Measurements from ENCODE around the gene ULBP1.
"Not testable (repeated sequence)": the region's sequence is repeated elsewhere in the genome, so short reads cannot be mapped to it uniquely, and the experiment has no call there.

ULBP1 gene, protein sequence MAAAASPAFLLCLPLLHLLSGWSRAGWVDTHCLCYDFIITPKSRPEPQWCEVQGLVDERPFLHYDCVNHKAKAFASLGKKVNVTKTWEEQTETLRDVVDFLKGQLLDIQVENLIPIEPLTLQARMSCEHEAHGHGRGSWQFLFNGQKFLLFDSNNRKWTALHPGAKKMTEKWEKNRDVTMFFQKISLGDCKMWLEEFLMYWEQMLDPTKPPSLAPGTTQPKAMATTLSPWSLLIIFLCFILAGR

GRCh38 chr6:149963462-149964307 lies at the start of gene ULBP1:
TSS of gene ULBP1 (plus strand) at chr6:149963943. CDS start at chr6:149964050, 107 bp downstream.
- DNase-seq: peak; percentile 80 to 81

DNA sequence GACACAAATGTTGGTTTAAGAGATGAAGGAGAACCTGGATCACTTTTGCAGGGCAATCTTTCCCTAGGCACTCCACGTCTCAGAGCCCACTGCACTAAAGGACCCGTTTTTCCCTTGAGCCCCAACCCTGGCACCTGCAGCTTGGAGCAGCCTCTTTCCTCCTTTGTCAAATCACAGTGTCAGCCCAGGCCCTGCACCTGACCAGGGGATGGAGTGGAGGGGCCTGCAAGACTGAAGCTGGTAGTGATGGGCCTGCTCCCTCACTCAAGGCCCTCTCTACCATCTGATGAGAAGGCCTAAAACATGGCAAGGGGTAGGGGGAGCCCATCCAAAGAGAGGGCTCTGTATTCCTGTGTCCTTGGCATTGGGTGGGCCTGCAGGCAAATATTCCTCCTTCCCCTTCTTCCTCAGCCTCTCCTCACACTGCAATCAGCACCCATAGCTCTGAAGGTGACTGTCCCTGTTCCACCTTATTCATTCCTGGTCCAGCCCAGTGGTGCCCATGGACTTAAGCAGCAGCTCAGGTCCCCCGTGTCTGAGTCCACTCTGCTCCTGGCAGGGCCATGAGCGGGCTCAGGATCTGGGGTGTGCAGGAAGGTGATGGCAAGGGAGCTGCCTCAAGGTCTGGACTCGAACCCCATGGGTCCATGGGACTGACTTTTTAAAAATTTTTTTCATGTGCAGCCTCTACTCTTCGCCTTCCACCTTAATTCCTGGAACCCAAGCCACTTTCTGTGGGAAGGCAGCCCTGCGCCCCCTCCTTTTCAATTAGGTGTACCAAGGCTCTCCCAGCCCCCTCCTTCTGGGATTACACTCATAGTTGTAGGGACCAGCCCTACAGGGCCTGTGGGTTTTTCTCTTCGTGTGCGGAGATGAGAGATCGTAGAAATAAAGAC lies 47.5 kb upstream of the ULBP1 start:
- DNase-seq: no peak

- no peak for DNase-seq
Observed at GRCh38 chr6:149917679-149918078, 46.1 kb upstream of the ULBP1 start.

- no peak for DNase-seq
Observed at GRCh38 chr6:149918151-149918905, 45.4 kb upstream of the ULBP1 start.

DNA sequence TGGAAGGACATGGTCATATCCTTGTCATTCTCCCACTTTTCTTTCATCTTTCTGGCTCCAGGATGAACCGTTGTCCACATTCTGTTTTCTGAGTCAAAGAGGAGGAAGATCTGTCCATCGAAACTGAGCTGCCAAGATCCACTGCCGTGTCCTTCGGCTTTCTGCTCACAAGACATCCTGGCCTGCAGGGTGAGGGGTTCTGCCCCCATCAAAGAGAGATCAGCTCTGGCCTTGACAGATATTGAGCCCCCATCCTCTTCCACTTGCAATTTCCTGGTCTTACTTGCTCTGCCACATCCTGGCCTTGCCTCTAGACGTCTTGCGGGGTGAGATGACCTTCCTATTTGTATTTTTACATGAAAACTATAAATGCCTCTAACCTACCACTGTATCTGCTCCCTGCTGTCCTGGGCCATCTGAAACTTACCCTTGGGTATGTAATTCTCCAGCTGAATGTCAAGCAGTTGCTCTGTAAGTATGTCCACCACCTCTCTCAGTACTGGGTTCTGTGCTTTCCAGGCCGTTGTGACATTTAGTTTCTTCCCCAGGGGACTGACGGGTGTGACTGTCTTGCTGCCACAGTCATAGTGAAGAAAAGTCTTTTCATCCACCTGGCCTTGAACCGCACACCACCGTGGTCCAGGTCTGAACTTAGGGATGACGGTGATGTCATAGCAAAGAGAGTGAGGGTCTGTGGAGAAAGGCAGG lies 44.5 kb upstream of the ULBP1 start:
- not testable (repeated sequence) for DNase-seq

DNA sequence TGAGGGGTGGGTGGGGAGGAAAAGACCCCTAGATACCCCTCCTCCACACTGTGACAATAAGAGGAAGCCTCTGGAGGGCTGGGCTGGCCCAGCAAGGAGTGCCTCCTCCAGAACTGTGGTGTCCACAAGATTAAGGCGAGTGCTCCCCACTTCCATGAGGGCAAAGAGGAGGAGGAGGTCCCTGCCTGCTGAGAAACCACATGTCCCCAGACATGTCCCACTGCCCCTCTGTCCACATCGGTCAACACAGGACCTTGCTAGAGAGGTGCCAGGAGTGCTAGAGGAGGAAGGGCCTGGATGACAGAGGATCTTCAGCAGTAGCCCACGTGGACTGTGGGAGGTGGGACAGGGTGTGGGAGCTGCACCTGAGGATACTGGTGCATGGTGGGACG lies 43.9 kb upstream of the ULBP1 start:
- no peak for DNase-seq

- DNase-seq: no peak
Observed at GRCh38 chr6:149921361-149921760, 42.4 kb upstream of the ULBP1 start.

DNA sequence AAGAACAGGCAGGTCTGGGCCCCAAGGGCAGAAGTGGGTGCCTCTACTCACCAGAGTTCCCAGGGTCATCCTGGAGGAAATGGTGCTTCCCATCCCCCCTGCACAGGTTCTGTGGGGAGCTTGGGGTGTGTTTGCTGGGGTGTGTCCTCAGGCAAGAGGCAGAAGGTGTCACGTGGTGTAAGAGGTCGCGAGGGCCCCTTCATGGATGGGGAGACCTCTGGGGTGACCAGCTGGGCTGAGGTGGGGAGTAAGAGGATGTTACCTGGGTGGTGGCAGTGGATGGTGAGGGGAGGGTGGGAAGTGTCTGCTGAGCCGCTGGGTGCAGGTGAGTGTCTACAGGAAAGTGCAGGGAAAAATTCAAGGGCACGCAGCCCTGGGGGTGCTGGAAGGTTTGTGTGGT lies 41.7 kb upstream of the ULBP1 start:
- not testable (repeated sequence) for DNase-seq

DNA sequence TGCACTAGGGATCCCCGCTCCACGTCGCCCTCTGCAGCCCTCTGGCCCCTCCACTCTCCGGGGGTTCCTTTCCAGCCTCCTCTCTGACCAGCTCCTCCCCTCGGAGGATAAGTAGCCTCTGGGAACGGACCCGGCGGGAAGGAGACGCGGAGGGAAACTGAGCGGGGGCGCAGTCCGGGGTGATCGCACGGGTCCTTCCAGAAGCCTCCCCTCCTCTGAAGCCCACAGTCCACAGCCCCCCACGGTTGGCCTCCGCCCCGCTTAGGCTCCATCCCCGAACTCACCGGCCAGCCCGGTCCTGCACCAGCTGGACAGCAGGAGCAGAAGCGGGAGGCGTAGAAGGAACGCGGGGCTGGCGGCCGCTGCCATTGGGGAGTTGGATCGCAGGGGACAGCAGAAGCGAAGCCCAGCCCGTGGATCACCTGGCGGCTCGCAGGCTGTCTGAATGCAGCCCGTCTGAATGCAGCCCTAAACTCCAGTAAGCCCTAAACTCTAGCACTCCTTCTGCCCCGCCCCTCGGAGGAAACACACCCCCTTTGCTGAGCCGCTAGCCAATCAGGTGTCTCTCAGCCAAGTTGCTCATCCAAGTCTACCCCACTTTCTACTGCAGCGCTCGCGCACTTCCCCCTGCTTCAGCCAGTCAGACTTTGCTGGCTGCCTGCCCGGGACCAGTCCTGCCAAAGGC lies 41.0 kb upstream of the ULBP1 start, which contains the start of gene RAET1G:
Gene RAET1G (minus strand): TSS at position 480 of the 685 bp plus-strand sequence. CDS start 111 bp downstream, at position 369.
- DNase-seq: peak; percentile 81 to 84

DNA sequence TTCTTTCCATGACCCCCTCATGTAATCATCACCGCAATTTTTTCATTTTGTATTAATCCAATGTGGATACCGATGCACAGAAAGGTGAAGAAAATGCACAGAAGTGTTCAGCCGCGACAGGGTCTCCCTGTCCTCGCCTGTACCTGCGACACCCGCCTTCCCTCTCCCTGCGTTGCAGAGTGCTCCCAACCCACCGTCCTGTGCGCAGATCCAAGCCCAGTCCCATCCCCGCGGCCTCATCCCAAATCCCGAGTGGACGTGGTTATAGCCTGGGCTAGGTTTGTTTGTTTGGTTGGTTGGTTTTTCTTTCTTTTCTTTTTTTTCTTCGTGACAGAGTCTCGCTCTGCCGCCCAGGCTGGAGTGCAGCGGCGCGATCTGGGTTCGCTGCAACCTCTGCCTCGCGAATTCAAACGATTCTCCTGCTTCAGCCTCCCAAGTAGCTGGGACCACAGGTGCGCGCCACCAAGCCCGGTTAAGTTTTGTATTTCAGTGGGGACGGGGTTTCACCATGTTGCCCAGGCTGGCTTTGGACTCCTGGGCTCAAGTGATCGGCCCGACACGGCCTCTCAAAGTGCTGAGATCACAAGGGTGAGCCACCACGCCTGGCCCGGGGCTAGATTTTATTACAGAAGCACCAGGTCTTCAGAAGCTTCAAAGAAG lies 40.3 kb upstream of the ULBP1 start:
- DNase-seq: no peak

GRCh38 chr6:149924206-149924932 lies 39.4 kb upstream of the ULBP1 start:
- DNase-seq: no peak

DNA sequence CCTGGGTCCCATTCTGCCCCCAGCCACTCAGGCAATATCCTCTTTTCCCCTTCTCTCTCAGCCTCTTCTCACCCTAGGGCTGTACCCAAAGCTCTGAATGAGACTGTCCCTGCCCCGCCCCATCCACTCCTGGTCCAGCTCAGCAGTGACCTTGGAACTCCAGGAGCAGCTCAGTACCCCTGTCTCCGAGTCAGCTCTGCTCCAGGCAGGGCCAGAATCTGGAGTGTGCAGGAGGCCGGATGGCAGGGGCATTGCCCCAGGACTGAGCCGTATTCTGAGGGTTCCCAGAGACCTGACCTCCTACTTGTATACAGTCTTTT lies 38.9 kb upstream of the ULBP1 start:
- no peak for DNase-seq

- no peak for DNase-seq
Observed at GRCh38 chr6:149925253-149925973, 38.3 kb upstream of the ULBP1 start.

- DNase-seq: peak; percentile 74 to 76
Observed at GRCh38 chr6:149925974-149926777, 37.6 kb upstream of the ULBP1 start.

DNA sequence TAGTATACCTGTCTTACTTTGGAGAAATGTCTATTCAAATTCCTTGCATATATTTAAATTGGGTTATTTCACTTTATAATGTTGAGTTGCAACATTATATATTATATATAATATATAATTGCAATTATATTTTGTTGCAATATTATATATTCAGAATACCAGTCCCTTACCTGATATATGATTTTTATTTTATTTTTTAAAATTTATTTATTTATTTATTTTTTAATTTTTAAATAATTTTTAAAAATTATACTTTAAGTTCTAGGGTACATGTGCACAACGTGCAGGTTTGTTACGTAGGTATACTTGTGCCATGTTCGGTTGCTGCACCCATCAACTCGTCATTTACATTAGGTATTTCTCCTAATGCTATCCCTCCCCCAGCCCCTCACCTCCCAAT lies 36.7 kb upstream of the ULBP1 start:
- DNase-seq: not testable (repeated sequence)

DNA sequence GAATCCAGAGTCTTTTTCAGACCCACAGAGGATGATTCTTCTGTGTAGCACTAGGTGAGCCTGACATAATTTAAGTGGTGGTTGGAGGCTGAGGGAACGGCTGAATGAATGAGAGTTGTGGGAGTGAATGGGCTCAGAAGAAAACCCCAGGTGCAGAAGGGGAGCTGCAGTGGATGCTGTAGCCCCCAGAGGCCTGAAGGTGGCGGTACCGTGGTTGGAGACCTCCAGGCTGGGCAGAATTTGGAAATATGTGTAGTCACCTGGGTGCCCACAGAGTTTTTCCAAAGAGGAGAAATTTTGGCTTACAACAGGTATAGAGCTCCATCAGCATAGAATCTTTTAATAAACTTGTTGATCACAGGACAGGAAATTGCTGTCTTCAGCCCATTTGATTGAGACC lies 34.3 kb upstream of the ULBP1 start:
- no peak for DNase-seq

GRCh38 chr6:149931501-149931900 lies 32.2 kb upstream of the ULBP1 start:
- DNase-seq: no peak

- DNase-seq: no peak
Observed at GRCh38 chr6:149933036-149933435, 30.7 kb upstream of the ULBP1 start.

All from activated CD4-positive, alpha-beta T cell treated with anti-CD3 and anti-CD28 coated beads for 4 hours (primary cell).